Mesothelial cell of epicardium (in vitro differentiated cells): ENCODE data around the gene MBNL3. TPM values are rescaled to one million over a fixed set of nuclear protein-coding genes. Genes with fewer than 3 reads are reported as not detected.

ENCODE experiments used
- DNase-seq, 2 experiments: peaks; one replicate each; pipeline ENCODE4 v3.0.0; 2021; ENCODE audit warnings: low spot score in 2 of 2; ENCODE audit not compliant: unreplicated experiment in 2 of 2
- H3K27ac Mint-ChIP-seq: 2 replicates; pipeline ENCODE4 v1.8.0; 2021; ENCODE audit warnings: mixed read lengths
- H3K27me3 Mint-ChIP-seq: 2 replicates; pipeline ENCODE4 v1.8.0; 2021; ENCODE audit warnings: low read depth, mixed read lengths
- H3K36me3 Mint-ChIP-seq: 2 replicates; pipeline ENCODE4 v1.8.0; 2021; ENCODE audit warnings: mixed read lengths
- H3K4me1 Mint-ChIP-seq: 2 replicates; pipeline ENCODE4 v1.8.0; 2021; ENCODE audit warnings: mixed read lengths
- H3K4me3 Mint-ChIP-seq: 2 replicates; pipeline ENCODE4 v1.8.0; 2021; ENCODE audit warnings: mild to moderate bottlenecking, moderate library complexity, mixed read lengths
- H3K9me3 Mint-ChIP-seq: 2 replicates; pipeline ENCODE4 v1.8.0; 2021; ENCODE audit warnings: mixed read lengths
- total RNA-seq: library from RNA; stranded (reverse); gene quantifications from 3 replicates; pipeline ENCODE4 v1.2.1, GENCODE V29; 2021
- TF ChIP-seq, protein P1 (sequence below): fragments of 200-600 bp; sonication (generic); IDR thresholded peaks from one replicate; pipeline ENCODE4 v1.5.0; 2021; ENCODE audit warnings: antibody characterized with exemption; ENCODE audit not compliant: unreplicated experiment

Gene MBNL3
- total RNA-seq, 1 donor from 2014 or later: 28.1 TPM

- Mint-ChIP-seq H3K9me3 (no peaks in the 10 kb centered on the region), H3K4me3 (no peak overlapping the region), H3K36me3 (no peaks in the 10 kb centered on the region), H3K27ac (no peak overlapping the region), H3K27me3 (peaks cover 3% of the 10 kb centered on the region), H3K4me1 (no peaks in the 10 kb centered on the region)
- no peak for DNase-seq
- TF ChIP-seq, protein P1, sequence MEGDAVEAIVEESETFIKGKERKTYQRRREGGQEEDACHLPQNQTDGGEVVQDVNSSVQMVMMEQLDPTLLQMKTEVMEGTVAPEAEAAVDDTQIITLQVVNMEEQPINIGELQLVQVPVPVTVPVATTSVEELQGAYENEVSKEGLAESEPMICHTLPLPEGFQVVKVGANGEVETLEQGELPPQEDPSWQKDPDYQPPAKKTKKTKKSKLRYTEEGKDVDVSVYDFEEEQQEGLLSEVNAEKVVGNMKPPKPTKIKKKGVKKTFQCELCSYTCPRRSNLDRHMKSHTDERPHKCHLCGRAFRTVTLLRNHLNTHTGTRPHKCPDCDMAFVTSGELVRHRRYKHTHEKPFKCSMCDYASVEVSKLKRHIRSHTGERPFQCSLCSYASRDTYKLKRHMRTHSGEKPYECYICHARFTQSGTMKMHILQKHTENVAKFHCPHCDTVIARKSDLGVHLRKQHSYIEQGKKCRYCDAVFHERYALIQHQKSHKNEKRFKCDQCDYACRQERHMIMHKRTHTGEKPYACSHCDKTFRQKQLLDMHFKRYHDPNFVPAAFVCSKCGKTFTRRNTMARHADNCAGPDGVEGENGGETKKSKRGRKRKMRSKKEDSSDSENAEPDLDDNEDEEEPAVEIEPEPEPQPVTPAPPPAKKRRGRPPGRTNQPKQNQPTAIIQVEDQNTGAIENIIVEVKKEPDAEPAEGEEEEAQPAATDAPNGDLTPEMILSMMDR: no peak
Measured at GRCh38 chrX:132520213-132520612, 31.4 kb upstream of the MBNL3 start.

DNA sequence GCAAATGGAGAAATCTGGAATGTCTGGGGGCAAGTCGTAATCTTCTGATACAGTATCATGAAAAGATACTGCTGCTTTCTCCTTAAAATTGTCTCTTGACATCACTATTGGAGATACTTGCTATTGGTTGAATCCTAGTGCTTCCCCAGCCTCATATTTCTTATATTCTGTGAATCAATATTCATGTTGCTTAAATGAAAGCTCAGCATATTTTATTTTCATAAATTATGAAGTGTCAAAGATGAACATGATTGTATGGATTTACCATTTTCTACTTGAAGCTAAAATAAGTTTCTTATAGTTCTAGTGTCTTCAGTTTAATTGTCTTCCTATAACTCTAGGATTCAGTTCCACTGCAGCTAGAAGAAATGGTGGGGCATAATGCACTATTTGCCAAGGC lies 29.6 kb upstream of the MBNL3 start:
- Mint-ChIP-seq H3K27ac (no peak overlapping the region), H3K9me3 (no peaks in the 10 kb centered on the region), H3K36me3 (no peaks in the 10 kb centered on the region), H3K27me3 (peaks cover 3% of the 10 kb centered on the region), H3K4me1 (no peaks in the 10 kb centered on the region), H3K4me3 (no peak overlapping the region)
- no peak for DNase-seq
- TF ChIP-seq, protein P1: no peak

GRCh38 chrX:132508834-132509233 lies 20.0 kb upstream of the MBNL3 start:
- TF ChIP-seq, protein P1: no peak
- no peaks in the 10 kb centered on the region for H3K27me3 Mint-ChIP-seq
- DNase-seq: no peak
- H3K4me3 Mint-ChIP-seq: no peak overlapping the region
- H3K9me3 Mint-ChIP-seq: peaks cover 4% of the 10 kb centered on the region
- H3K4me1 Mint-ChIP-seq: peaks cover 5% of the 10 kb centered on the region
- no peak overlapping the region for H3K27ac Mint-ChIP-seq
- no peaks in the 10 kb centered on the region for H3K36me3 Mint-ChIP-seq

DNA sequence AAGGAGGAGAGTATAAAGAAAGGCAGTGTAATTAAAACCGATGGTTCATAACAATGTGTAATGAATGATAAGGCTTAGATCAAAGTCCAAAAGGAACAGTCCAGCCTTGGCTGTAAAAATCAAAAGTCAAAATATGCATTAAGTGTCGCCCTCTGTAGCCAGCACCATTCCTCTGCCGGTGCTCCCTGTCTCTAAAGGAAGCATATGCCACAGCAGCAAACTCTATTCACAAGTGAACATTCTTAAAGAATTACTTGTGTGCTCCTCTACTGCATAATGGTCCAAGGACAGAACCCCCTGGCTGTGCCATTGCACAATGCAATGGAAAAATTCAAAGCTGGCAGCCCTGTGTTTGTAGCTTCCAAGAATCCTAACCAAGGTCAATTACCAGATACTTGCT lies 16.3 kb upstream of the MBNL3 start:
- Mint-ChIP-seq H3K27me3 (no peaks in the 10 kb centered on the region), H3K9me3 (no peaks in the 10 kb centered on the region), H3K4me3 (no peak overlapping the region), H3K36me3 (no peaks in the 10 kb centered on the region), H3K4me1 (no peaks in the 10 kb centered on the region), H3K27ac (no peak overlapping the region)
- TF ChIP-seq, protein P1: no peak
- DNase-seq: no peak

DNA sequence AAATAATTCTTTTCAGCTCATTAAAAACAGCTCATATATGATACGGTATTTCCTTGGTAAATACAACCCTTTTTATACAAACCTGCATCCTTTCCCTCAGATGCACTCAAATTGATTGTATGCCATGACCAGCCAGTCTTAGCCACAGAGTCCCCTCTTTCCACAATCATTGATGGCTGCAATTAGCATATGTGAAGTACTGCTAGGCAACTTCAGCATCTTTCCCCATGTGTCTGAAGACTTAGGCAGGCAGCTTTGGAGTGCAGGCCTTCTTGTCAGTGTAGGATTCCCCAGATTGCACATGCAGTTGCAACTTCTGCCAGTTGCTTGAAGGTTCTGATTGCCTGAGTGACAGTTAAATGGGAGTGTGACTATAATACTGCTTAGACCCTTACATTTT lies 15.6 kb upstream of the MBNL3 start:
- no peak for DNase-seq
- no peak overlapping the region for H3K27ac Mint-ChIP-seq
- H3K4me3 Mint-ChIP-seq: no peak overlapping the region
- H3K27me3 Mint-ChIP-seq: no peaks in the 10 kb centered on the region
- no peaks in the 10 kb centered on the region for H3K4me1 Mint-ChIP-seq
- TF ChIP-seq, protein P1: no peak
- H3K9me3 Mint-ChIP-seq: no peaks in the 10 kb centered on the region
- no peaks in the 10 kb centered on the region for H3K36me3 Mint-ChIP-seq

DNA sequence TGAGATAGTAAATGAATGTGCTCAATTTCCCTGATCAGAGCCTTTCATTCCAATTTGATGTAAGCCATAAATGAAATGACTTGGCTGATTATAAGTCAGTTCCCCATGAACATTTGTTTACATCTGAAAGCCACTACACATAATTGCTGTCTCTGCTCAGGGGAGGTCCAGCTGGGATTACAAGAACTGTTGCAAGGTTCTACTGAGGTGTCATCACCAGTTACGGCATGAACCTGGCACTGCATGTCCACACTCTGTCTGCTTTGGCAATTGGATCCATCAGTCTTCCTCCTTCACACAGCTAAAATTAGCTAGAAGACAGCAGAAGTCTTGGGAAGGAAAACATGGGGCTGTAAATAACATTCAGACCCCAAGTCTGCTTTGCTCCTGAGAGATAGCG lies 12.8 kb upstream of the MBNL3 start:
- no peaks in the 10 kb centered on the region for H3K36me3 Mint-ChIP-seq
- no peak overlapping the region for H3K27ac Mint-ChIP-seq
- no peak for DNase-seq
- H3K4me3 Mint-ChIP-seq: no peak overlapping the region
- H3K4me1 Mint-ChIP-seq: no peaks in the 10 kb centered on the region
- TF ChIP-seq, protein P1: no peak
- H3K27me3 Mint-ChIP-seq: no peaks in the 10 kb centered on the region
- H3K9me3 Mint-ChIP-seq: no peaks in the 10 kb centered on the region
